GM18520 (cell line): Measurements from ENCODE around the gene TPM1.

Experiments used
- ATAC-seq: cut with Tn5 transposase; IDR thresholded peaks from one replicate; pipeline ENCODE4 v1.9.1; 2021; ENCODE audit not compliant: unreplicated experiment

Gene TPM1

GRCh38 chr15:63040954-63041353 is 1.6 kb upstream of the TPM1 start:
- ATAC-seq: no peak

GRCh38 chr15:63041402-63041973 is 1.1 kb upstream of the TPM1 start:
- ATAC-seq: no peak

GRCh38 chr15:63042877-63043334 is 359 bp downstream of the TPM1 start:
- no peak for ATAC-seq

GRCh38 chr15:63043335-63044076 is 959 bp downstream of the TPM1 start:
- ATAC-seq: no peak

GRCh38 chr15:63044077-63044644 is 1.6 kb downstream of the TPM1 start:
- ATAC-seq: no peak

GRCh38 chr15:63044645-63045464 is 2.3 kb downstream of the TPM1 start:
- ATAC-seq: no peak

GRCh38 chr15:63045465-63045840 is 2.9 kb downstream of the TPM1 start:
- no peak for ATAC-seq

GRCh38 chr15:63045879-63046278 is 3.3 kb downstream of the TPM1 start:
- ATAC-seq: no peak

GRCh38 chr15:63046917-63047760 is 4.6 kb downstream of the TPM1 start:
- no peak for ATAC-seq

- ATAC-seq: no peak
Observed at GRCh38 chr15:63047792-63048114, 5.2 kb downstream of the TPM1 start.

- peak; percentile 79 for ATAC-seq
Observed at GRCh38 chr15:63048115-63048775, 5.7 kb downstream of the TPM1 start.

- ATAC-seq: no peak
Observed at GRCh38 chr15:63048776-63049665, 6.5 kb downstream of the TPM1 start.

GRCh38 chr15:63049783-63050371 is 7.3 kb downstream of the TPM1 start:
- ATAC-seq: no peak

- no peak for ATAC-seq
Observed at GRCh38 chr15:63050731-63051155, 8.2 kb downstream of the TPM1 start.

GRCh38 chr15:63051156-63052066 is 8.9 kb downstream of the TPM1 start:
- no peak for ATAC-seq

- ATAC-seq: no peak
Observed at GRCh38 chr15:63052077-63052841, 9.7 kb downstream of the TPM1 start.
